Naive thymus-derived CD4-positive, alpha-beta T cell (primary cell): Measurements from ENCODE around the gene PINLYP. TPM values are rescaled to one million over a fixed set of nuclear protein-coding genes. Genes with fewer than 3 reads are reported as not detected.

Experiments used
- ATAC-seq: fragments of 150-1000 bp; cut with Tn5 transposase; 2 replicates; pipeline ENCODE4 v1.10.0; 2021; ENCODE audit warnings: mild to moderate bottlenecking, moderate library complexity
- CTCF ChIA-PET: fragments of 350-600 bp; sonication (Branson Sonifier 250); formaldehyde crosslinking; loops from one replicate; lab custom pipeline; 2021; ENCODE audit warnings: antibody characterized with exemption; lab: Charles Lee
- POLR2A ChIA-PET: fragments of 350-600 bp; sonication (Branson Sonifier 250); formaldehyde crosslinking; loops from one replicate; lab custom pipeline; 2021; ENCODE audit warnings: antibody characterized with exemption, inconsistent platforms; lab: Charles Lee
- DNase-seq, 9 donors: peaks; one replicate each; pipeline versions ENCODE4 v3.0.0 to v3.0.0-alpha.2; 2020 to 2022; ENCODE audit warnings: mixed read lengths in 1 of 9
- H3K27ac ChIP-seq: one replicate; pipeline ENCODE4 v1.7.0; 2013; ENCODE audit warnings: mild to moderate bottlenecking, low read depth, low read length, moderate library complexity
- H3K27me3 ChIP-seq, 2 donors: one replicate each; pipeline ENCODE4 v1.7.0; 2013; ENCODE audit warnings: low read length in 2 of 2, mild to moderate bottlenecking in 2 of 2, moderate library complexity in 2 of 2; ENCODE audit not compliant: control insufficient read depth in 2 of 2, insufficient read depth in 2 of 2
- H3K36me3 ChIP-seq, 3 experiments: 1 replicate in 2 of 3; 2 replicates in 1 of 3; pipeline ENCODE4 v1.7.0; 2013; ENCODE audit warnings: low read length in 3 of 3, mild to moderate bottlenecking in 3 of 3, moderate library complexity in 1 of 3; ENCODE audit not compliant: insufficient read depth in 3 of 3, control insufficient read depth in 2 of 3
- H3K4me1 ChIP-seq, 2 donors: one replicate each; pipeline ENCODE4 v1.7.0; 2013; ENCODE audit warnings: low read length in 2 of 2, mild to moderate bottlenecking in 2 of 2, moderate library complexity in 1 of 2; ENCODE audit not compliant: control insufficient read depth in 2 of 2, insufficient read depth in 2 of 2
- H3K4me3 ChIP-seq: 2 replicates; pipeline ENCODE4 v1.7.0; 2013; ENCODE audit warnings: mild to moderate bottlenecking, low read length
- H3K9me3 ChIP-seq, 3 experiments: 1 replicate in 2 of 3; 2 replicates in 1 of 3; pipeline ENCODE4 v1.7.0; 2013; ENCODE audit warnings: low read length in 3 of 3; ENCODE audit not compliant: control insufficient read depth in 2 of 3
- H3K27ac Mint-ChIP-seq, 9 donors: one replicate each; pipeline ENCODE4 v1.8.0; 2020 to 2022; ENCODE audit warnings: mixed read lengths in 9 of 9, mild to moderate bottlenecking in 8 of 9, moderate library complexity in 5 of 9, inconsistent platforms in 2 of 9
- H3K27me3 Mint-ChIP-seq, 5 donors: one replicate each; pipeline ENCODE4 v1.8.0; 2021 to 2022; ENCODE audit warnings: mixed read lengths in 5 of 5, mild to moderate bottlenecking in 1 of 5
- H3K36me3 Mint-ChIP-seq, 5 donors: one replicate each; pipeline ENCODE4 v1.8.0; 2020 to 2022; ENCODE audit warnings: mixed read lengths in 5 of 5, mild to moderate bottlenecking in 3 of 5, inconsistent platforms in 1 of 5
- H3K4me1 Mint-ChIP-seq, 7 donors: one replicate each; pipeline ENCODE4 v1.8.0; 2020 to 2022; ENCODE audit warnings: mixed read lengths in 7 of 7, mild to moderate bottlenecking in 3 of 7, inconsistent platforms in 1 of 7
- H3K4me3 Mint-ChIP-seq, 10 donors: one replicate each; pipeline ENCODE4 v1.8.0; 2020 to 2022; ENCODE audit warnings: mild to moderate bottlenecking in 10 of 10, mixed read lengths in 10 of 10, moderate library complexity in 6 of 10, inconsistent platforms in 2 of 10
- H3K9me3 Mint-ChIP-seq, 11 donors: one replicate each; pipeline ENCODE4 v1.8.0; 2020 to 2022; ENCODE audit warnings: mixed read lengths in 11 of 11, mild to moderate bottlenecking in 4 of 11, inconsistent platforms in 1 of 11, moderate library complexity in 1 of 11
- intact Hi-C, 2 donors: fragments of 100-400 bp; cut with micrococcal nuclease; formaldehyde crosslinking; loops; one replicate each; pipeline ENCODE4 v1.15.1; 2023
- polyA plus RNA-seq, 2 donors: library from polyadenylated mRNA; unstranded; fragments of 300-500 nt; fragmentation: Illumina TruSeq; gene quantifications; one replicate each; pipeline ENCODE4 v1.2.3, GENCODE V29; 2021
- total RNA-seq, 6 experiments: library from RNA in 5 of 6; stranded (reverse) in 5 of 6; gene quantifications; 1 replicate in 5 of 6; 2 replicates in 1 of 6; pipeline ENCODE4 v1.2.3 and lab custom pipeline; 2021 to 2026

The PINLYP gene
- total and polyA plus RNA-seq, 7 experiments from 2014 or later: 0.27 to 5.8 (median 0.54) TPM; not detected in 1

- DNase-seq (no peak), ATAC-seq (no peak)
- ChIA-PET POLR2A (interaction anchor here (0.6 kb wide), 1 partner anchor 527 kb away, joined by 5 read pairs; no protein-coding TSS in a partner anchor), CTCF (interaction anchor here (0.6 kb wide), 1 partner anchor 1344 kb away, joined by 3 read pairs; no protein-coding TSS in a partner anchor)
- no peaks in the 10 kb centered on the region for H3K36me3 ChIP-seq
- Mint-ChIP-seq H3K4me1 (peaks cover 0 to 10% (median 3%) of the 10 kb centered on the region in 7 donors), H3K27me3 (peaks cover 0 to 23% (median 6%) of the 10 kb centered on the region in 5 donors), H3K27ac (no peak overlapping the region), H3K36me3 (no peaks in the 10 kb centered on the region), H3K9me3 (no peaks in the 10 kb centered on the region), H3K4me3 (no peak overlapping the region)
- H3K9me3 ChIP-seq: no peaks in the 10 kb centered on the region
- H3K4me1 ChIP-seq: no peaks in the 10 kb centered on the region
- H3K4me3 ChIP-seq: no peak overlapping the region
- intact Hi-C loops: no loop called here
- H3K27ac ChIP-seq: no peak overlapping the region
- no peaks in the 10 kb centered on the region for H3K27me3 ChIP-seq
Measured at GRCh38 chr19:43631491-43631890, 55.9 kb downstream of the PINLYP start.

Other genes starting within 250 kb of the PINLYP start
- gene CD177, start 222.1 kb upstream of the PINLYP start, total RNA-seq: not detected
- gene CD177, start 222.1 kb upstream of the PINLYP start, polyA plus RNA-seq: not detected
- 1 to 10 TPM in 1 of 5 experiments, not detected in 4; 1.1 TPM for gene TEX101, start 160.9 kb upstream of the PINLYP start, total RNA-seq
- gene TEX101, start 160.9 kb upstream of the PINLYP start, polyA plus RNA-seq: not detected
- gene LYPD3, start 110.2 kb upstream of the PINLYP start, total RNA-seq: 10 to 100 TPM in 1 of 5 experiments, 1 to 10 TPM in 4; 1.1 to 30.6 (median 6.1) TPM
- gene LYPD3, start 110.2 kb upstream of the PINLYP start, polyA plus RNA-seq: 1 to 10 TPM; 6.5 to 9.1 TPM
- gene PHLDB3, start 71.1 kb upstream of the PINLYP start, total RNA-seq: 10 to 100 TPM; 24.5 to 98.8 (median 43.3) TPM
- gene PHLDB3, start 71.1 kb upstream of the PINLYP start, polyA plus RNA-seq: 1 to 10 TPM; 4.5 to 6.5 TPM
- gene ETHE1, start 48.6 kb upstream of the PINLYP start, total RNA-seq: 10 to 100 TPM; 20.3 to 58.6 (median 23.9) TPM
- gene ETHE1, start 48.6 kb upstream of the PINLYP start, polyA plus RNA-seq: 10 to 100 TPM; 58.0 to 59.3 TPM
- gene ZNF575, start 42.6 kb upstream of the PINLYP start, total RNA-seq: 10 to 100 TPM in 2 of 5 experiments, 1 to 10 TPM in 3; 4.5 to 10.7 (median 5.6) TPM
- gene ZNF575, start 42.6 kb upstream of the PINLYP start, polyA plus RNA-seq: 1 to 10 TPM; 2.7 to 3.5 TPM
- gene XRCC1, start 274 bp upstream of the PINLYP start, total RNA-seq: 10 to 100 TPM; 32.0 to 36.1 (median 35.4) TPM
- 10 to 100 TPM; 27.2 to 34.8 TPM for gene XRCC1, start 274 bp upstream of the PINLYP start, polyA plus RNA-seq
- 10 to 100 TPM; 13.5 to 43.8 (median 18.9) TPM for gene IRGQ, start 20.3 kb downstream of the PINLYP start, total RNA-seq
- 1 to 10 TPM in 1 of 2 donors, under 1 TPM in 1; 0.32 to 1.1 TPM for gene IRGQ, start 20.3 kb downstream of the PINLYP start, polyA plus RNA-seq
- 10 to 100 TPM in 4 of 5 experiments, 1 to 10 TPM in 1; 9.4 to 20.6 (median 19.5) TPM for gene ZNF576, start 20.8 kb downstream of the PINLYP start, total RNA-seq
- gene ZNF576, start 20.8 kb downstream of the PINLYP start, polyA plus RNA-seq: 10 to 100 TPM in 1 of 2 donors, 1 to 10 TPM in 1; 8.6 to 15.7 TPM
- gene SRRM5, start 36.3 kb downstream of the PINLYP start, total RNA-seq: 1 to 10 TPM in 3 of 5 experiments, under 1 TPM in 2; 0.56 to 1.7 (median 1.1) TPM
- gene SRRM5, start 36.3 kb downstream of the PINLYP start, polyA plus RNA-seq: 1 to 10 TPM in 1 of 2 donors, under 1 TPM in 1; 0.97 to 1.3 TPM
- 10 to 100 TPM; 21.7 to 29.1 (median 25.9) TPM for gene ZNF428, start 43.8 kb downstream of the PINLYP start, total RNA-seq
- 10 to 100 TPM; 13.1 to 16.1 TPM for gene ZNF428, start 43.8 kb downstream of the PINLYP start, polyA plus RNA-seq
- gene CADM4, start 64.0 kb downstream of the PINLYP start, total RNA-seq: under 1 TPM; 0.35 to 0.97 (median 0.51) TPM
- 1 to 10 TPM in 1 of 2 donors, under 1 TPM in 1; 0.34 to 2.0 TPM for gene CADM4, start 64.0 kb downstream of the PINLYP start, polyA plus RNA-seq
- 100 to 1,000 TPM in 1 of 5 experiments, 10 to 100 TPM in 2, 1 to 10 TPM in 2; 3.2 to 358 (median 14.4) TPM for gene PLAUR, start 94.4 kb downstream of the PINLYP start, total RNA-seq
- gene PLAUR, start 94.4 kb downstream of the PINLYP start, polyA plus RNA-seq: 1 to 10 TPM in 1 of 2 donors, under 1 TPM in 1; 0.77 to 3.2 TPM
- gene IRGC, start 140.3 kb downstream of the PINLYP start, total RNA-seq: not detected
- gene IRGC, start 140.3 kb downstream of the PINLYP start, polyA plus RNA-seq: not detected
- gene SMG9, start 179.2 kb downstream of the PINLYP start, total RNA-seq: 10 to 100 TPM; 48.5 to 75.9 (median 53.9) TPM
- 1 to 10 TPM; 7.9 to 9.8 TPM for gene SMG9, start 179.2 kb downstream of the PINLYP start, polyA plus RNA-seq
- gene KCNN4, start 205.2 kb downstream of the PINLYP start, total RNA-seq: 10 to 100 TPM; 12.8 to 53.4 (median 18.8) TPM
- 10 to 100 TPM in 1 of 2 donors, 1 to 10 TPM in 1; 8.1 to 16.0 TPM for gene KCNN4, start 205.2 kb downstream of the PINLYP start, polyA plus RNA-seq
- gene LYPD5, start 226.6 kb downstream of the PINLYP start, total RNA-seq: under 1 TPM in 4 of 5 experiments, not detected in 1; 0.19 to 0.89 (median 0.61) TPM
- gene LYPD5, start 226.6 kb downstream of the PINLYP start, polyA plus RNA-seq: under 1 TPM; 0.28 to 0.34 TPM